ENCODE measurements around the gene MESP2.

The MESP2 gene

GRCh38 chr15:89743594-89743993, 32.5 kb upstream of the MESP2 start:
- DNase-seq (ENCODE audit: low spot score) = no peak
- TF ChIP-seq, protein P1, sequence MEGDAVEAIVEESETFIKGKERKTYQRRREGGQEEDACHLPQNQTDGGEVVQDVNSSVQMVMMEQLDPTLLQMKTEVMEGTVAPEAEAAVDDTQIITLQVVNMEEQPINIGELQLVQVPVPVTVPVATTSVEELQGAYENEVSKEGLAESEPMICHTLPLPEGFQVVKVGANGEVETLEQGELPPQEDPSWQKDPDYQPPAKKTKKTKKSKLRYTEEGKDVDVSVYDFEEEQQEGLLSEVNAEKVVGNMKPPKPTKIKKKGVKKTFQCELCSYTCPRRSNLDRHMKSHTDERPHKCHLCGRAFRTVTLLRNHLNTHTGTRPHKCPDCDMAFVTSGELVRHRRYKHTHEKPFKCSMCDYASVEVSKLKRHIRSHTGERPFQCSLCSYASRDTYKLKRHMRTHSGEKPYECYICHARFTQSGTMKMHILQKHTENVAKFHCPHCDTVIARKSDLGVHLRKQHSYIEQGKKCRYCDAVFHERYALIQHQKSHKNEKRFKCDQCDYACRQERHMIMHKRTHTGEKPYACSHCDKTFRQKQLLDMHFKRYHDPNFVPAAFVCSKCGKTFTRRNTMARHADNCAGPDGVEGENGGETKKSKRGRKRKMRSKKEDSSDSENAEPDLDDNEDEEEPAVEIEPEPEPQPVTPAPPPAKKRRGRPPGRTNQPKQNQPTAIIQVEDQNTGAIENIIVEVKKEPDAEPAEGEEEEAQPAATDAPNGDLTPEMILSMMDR (IDR thresholded peaks at IDR 0.05; ENCODE audit: extremely low read depth, missing control alignments) = no peak

GRCh38 chr15:89745131-89745530, 31.0 kb upstream of the MESP2 start:
- TF ChIP-seq, protein P1 (IDR thresholded peaks at IDR 0.05; ENCODE audit: extremely low read depth, missing control alignments) = no peak
- DNase-seq (ENCODE audit: low spot score) = no peak

GRCh38 chr15:89745768-89746167, 30.4 kb upstream of the MESP2 start:
- TF ChIP-seq, protein P1 (IDR thresholded peaks at IDR 0.05; ENCODE audit: extremely low read depth, missing control alignments) = no peak
- DNase-seq (ENCODE audit: low spot score) = no peak

DNA sequence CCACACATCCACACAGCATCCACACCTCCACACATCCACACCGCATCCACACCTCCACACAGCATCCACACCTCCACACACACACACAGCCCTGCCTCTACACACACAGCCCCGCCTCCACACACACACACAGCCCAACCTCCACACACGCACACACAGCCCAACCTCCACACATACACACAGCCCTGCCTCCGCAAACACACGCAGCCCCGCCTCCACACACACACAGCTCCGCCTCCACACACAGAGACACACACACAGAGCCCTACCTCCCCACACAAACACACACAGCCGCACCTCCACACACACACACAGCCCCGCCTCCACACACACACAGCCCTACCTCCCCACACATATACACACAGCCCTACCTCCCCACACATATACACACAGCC, 29.7 kb upstream of the MESP2 start:
- no peak for DNase-seq (ENCODE audit: low spot score)
- TF ChIP-seq, protein P1 (IDR thresholded peaks at IDR 0.05; ENCODE audit: extremely low read depth, missing control alignments) = no peak

GRCh38 chr15:89747708-89748682, 28.1 kb upstream of the MESP2 start:
- no peak for DNase-seq (ENCODE audit: low spot score)
- TF ChIP-seq, protein P1 (IDR thresholded peaks at IDR 0.05; ENCODE audit: extremely low read depth, missing control alignments) = no peak

DNA sequence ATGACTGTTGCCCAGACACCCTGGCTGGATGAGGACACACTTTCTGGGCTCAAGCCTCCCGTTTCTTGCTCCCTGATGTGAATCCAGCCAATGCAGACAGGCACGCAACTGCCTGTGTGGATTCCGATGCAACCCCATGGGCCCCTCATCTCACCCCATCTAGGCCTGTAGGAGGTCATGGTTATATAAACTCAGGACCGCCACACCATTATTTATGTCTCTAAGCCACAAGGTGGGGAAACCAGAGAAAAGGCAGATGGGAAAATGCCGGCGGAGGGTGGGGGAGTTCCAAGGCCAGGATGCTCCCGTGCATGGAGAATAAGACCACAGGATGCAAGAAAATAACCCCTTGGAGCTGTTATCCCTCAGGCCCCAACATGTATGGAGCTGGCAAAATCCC, 27.1 kb upstream of the MESP2 start:
- TF ChIP-seq, protein P1 (IDR thresholded peaks at IDR 0.05; ENCODE audit: extremely low read depth, missing control alignments) = no peak
- no peak for DNase-seq (ENCODE audit: low spot score)

GRCh38 chr15:89749526-89749925, 26.6 kb upstream of the MESP2 start:
- TF ChIP-seq, protein P1 (IDR thresholded peaks at IDR 0.05; ENCODE audit: extremely low read depth, missing control alignments) = no peak
- no peak for DNase-seq (ENCODE audit: low spot score)
